Activated CD4-positive, alpha-beta T cell treated with anti-CD3 and anti-CD28 coated beads for 48 hours (primary cell): Measurements from ENCODE around the gene ZNF438.
"Not testable (repeated sequence)": the region's sequence is repeated elsewhere in the genome, so short reads cannot be mapped to it uniquely, and the experiment has no call there.

Source experiments
- DNase-seq: peaks from one replicate; pipeline ENCODE4 v3.0.0-alpha.2; 2020

Gene ZNF438, protein sequence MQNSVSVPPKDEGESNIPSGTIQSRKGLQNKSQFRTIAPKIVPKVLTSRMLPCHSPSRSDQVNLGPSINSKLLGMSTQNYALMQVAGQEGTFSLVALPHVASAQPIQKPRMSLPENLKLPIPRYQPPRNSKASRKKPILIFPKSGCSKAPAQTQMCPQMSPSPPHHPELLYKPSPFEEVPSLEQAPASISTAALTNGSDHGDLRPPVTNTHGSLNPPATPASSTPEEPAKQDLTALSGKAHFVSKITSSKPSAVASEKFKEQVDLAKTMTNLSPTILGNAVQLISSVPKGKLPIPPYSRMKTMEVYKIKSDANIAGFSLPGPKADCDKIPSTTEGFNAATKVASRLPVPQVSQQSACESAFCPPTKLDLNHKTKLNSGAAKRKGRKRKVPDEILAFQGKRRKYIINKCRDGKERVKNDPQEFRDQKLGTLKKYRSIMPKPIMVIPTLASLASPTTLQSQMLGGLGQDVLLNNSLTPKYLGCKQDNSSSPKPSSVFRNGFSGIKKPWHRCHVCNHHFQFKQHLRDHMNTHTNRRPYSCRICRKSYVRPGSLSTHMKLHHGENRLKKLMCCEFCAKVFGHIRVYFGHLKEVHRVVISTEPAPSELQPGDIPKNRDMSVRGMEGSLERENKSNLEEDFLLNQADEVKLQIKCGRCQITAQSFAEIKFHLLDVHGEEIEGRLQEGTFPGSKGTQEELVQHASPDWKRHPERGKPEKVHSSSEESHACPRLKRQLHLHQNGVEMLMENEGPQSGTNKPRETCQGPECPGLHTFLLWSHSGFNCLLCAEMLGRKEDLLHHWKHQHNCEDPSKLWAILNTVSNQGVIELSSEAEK

DNA sequence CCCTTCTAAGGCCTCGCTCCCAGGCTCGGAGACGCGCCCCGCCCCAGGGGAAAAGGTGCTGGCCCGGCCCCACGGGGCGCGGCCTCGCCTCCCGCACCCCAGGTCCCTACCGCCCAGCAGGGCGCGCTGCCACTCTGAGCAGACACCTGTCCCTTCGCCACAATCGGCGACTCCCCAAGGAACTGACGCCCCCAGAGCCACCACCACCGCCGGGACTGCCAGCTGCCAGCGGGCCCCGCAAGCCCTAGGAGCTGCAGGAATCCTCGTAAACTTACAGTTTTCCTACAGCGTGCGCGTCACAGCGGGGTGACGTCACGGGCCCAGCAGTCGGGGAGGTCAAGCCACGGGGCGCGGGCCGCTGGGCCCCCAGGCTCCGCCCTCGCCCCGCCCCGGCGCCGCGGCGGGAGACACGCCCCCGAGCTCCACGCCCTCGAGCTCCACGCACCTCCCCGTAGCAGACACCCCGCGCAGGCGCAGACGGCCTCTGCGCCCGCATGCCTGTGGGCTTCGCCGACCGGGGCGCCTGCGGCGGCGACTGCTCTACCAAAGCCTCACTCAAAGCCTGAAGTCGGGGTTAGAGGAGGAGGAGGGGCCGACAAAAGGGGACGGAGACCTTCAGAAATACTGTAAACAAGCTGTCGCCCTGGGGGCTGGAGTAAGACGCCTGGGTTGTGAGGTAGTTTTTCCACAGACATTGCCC, at the start of gene ZNF438:
TSS of gene ZNF438 (minus strand) at position 308 of the 700 bp plus-strand sequence. CDS start 154,831 bp downstream, outside the sequence.
- DNase-seq: peak; percentile 94

DNA sequence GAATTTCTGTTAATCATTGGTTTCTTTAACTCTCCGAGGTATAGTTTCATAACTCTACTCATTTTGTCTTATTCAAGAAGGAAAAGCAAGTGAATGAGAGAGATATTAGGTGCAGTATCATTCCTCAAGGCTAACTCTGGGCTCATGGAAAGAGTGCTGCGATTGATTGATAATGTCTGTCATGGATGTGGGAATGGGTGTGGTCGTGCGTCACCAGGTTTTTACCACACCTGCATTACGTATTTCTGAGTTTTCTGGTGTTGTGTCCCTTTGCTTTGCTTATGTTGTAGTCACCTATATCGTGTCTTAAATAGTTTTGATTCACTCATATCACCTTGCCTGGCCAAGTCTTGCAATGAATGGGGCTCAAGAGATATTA, 44.9 kb upstream of the ZNF438 start:
- DNase-seq: no peak

DNA sequence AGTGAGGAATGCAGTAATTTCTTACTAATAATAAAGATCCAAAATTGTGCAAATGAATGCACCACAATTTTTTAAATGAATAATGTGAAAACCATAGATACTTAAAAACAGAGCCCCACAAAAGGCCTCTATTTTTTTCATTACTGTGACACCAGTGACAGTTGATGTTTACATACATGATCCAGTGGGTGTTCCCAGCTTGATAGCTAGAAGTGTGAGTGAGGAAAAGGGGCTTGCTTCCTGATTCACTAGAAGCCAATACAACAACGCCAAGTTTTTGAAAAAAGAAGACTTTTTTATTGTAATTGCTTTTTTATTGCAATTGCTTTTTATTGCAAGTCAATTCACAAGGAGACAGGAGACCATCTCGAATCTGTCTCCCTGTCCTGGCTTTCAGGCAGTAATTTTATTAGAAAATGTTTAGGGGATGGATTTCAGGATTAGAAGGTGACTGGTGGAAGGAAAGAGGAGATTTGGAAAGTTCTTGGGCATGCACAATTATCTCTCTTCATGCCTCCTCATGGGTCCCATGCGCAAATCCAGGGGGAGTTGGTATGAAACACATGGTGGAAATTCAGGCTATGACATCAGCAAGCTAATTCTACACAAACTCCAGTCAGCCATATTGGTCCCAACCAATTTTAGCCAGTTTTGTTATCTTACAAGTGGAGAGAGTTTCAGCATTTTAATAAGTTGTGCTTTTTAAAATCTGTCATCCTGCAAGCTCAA, 44.4 kb upstream of the ZNF438 start:
- no peak for DNase-seq

DNA sequence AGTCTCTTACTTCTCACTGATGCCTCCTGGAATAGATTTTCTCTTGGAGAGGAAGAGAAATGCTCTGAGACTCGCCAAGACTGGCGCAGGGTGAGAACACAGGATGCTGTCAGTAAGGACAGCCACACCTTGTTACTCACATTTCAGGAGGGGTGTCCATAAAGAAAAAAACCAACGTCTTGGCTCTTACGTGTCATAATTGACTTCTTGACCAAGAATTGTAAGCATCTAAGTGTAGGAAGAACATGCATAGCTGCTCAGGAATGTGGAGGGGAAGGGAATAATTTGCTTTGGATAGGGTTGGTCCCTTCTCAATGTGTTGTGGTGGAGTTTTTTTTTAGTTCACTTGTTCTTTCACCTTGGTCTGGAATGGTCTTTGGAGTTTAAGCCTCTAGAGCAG, 43.8 kb upstream of the ZNF438 start:
- DNase-seq: no peak

DNA sequence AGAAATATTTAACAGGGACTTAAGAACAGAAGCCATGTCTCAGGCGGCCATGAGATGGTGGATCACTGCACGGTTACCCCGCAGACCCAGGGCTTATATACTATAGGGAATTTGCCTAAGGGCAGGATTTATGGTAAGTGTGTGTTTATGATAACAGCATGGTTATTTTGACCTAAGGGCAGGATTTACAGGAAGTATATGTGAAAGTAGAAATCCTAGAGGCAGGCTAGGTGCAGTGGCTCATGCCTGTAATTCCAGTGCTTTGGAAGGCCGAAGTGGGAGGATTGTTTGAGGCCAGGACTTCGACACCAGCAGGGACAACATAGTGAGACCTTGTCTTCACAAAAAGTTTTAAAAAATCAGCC, 43.0 kb upstream of the ZNF438 start:
- no peak for DNase-seq

DNA sequence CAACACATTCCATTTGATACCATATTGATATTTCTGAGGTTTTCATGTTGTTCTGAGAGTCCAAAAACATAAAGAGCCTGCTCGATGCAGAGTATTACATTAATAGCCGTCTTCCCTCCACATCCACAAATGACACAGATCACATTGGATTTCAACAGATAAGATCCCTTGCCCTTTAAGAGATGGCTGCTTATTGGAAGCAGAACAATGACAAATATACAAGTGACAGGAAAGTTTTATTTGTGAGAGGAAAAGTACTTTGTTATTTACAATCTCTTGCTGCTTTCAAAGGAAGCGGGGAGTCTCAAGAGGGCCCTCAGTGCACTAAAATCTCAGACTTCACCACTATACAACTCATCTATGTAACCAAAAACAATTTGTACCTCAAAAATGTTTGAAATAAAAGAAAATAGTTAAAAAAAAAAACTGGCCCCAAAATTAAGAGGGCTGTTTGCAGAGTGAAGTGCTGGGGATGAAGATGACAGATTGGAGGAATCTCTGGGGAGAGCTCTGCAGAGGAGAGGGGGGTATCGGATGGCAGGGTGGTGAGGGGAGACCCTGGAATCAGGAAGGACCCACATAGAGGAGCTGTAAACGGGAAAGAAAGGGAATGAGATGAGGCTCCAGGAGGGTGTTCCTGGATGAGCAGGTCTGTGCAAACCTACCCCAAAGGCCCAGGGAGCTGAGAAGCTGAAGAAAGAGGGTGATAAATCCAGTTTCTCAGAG, 42.5 kb upstream of the ZNF438 start:
- no peak for DNase-seq

DNA sequence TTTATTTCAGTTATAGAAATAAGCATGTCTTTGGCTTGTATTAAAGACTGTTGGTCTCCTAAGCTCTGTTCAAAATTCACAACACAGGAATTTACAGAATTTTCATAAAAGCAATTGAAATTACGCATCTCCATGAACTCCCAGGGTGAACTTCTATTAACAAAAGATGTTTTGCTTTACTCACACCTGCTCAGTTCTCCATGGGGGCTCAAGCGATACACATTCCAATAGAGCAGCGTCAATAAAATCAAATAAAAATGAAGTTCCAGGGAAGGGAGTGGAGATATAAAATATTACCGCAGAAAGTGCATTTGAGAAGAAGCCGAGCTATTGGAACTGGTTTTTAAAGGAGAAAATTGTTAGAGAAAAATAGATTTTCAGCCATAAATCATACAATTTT, 41.5 kb upstream of the ZNF438 start:
- DNase-seq: no peak

DNA sequence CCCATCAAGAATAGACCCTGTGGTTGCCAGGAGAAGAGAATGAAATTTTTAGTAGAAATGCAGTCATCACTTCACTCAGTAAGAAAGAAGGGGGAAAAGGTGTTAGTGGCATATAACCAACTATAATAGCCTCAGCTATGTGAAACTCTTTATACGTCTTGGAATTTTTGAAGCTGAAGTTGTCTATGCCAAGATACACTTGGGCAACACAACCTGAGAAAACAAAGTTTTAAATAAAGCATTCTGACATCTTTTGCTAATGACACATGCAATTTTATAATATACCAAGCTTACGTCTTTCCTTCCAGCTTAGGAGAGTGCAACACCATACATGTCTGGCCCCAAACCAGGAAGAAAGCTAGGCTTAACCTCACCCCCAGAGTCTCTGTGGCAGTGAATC, 40.8 kb upstream of the ZNF438 start:
- no peak for DNase-seq

DNA sequence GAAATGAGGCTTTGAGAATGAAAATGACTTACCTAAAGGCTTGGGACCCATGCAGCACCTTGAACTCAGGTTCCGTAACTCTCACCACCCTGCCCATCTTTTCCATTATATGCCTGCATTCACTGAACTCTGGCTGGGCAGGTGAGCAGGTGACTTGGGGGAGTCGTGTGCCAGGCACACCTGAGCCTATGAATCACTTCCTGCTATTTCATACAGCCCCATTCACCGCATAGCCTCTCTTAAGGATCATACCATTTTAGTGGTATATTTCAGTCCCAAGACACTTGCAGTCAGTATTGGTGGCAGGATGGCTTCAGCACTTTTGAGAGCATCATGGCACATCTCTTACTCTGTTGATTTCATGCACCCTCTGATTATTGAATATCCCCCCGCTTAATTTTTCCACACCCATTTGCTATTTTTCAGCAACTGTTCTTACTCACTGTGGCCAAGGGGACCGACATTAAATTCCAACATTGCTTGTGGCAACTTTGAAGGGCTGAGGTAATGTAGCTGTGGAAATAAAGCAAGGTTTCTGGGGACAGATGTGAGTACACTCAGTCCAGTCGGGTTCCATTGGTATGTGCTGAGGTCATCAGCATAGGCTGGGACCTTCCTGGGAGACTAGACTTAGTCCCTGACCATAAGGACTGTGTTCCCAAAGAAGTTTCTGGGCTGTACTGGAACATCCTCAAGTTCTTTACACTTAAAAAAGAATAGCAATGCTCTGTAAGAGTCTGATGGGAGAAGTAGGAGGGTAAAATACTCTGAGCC, 39.8 kb upstream of the ZNF438 start:
- no peak for DNase-seq

DNA sequence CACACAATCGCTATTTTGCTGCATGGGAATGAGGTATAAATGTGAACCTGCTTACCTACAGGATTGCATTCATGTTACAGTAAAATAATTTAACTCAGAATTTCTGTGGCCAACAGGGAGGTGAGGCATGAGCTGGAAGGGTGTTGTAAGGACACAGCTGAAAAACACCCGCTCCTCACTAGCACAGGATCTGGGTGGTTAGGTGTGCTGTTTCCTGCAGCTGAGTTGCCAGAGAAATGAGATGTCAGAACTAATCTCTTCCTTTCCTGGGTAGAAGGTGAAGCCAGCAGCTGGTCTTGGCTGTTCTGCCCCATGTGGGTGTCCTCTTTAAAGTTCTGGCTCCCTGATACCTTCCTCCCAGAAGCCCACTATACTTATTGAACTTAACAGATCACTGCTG, 39.0 kb upstream of the ZNF438 start:
- no peak for DNase-seq

DNA sequence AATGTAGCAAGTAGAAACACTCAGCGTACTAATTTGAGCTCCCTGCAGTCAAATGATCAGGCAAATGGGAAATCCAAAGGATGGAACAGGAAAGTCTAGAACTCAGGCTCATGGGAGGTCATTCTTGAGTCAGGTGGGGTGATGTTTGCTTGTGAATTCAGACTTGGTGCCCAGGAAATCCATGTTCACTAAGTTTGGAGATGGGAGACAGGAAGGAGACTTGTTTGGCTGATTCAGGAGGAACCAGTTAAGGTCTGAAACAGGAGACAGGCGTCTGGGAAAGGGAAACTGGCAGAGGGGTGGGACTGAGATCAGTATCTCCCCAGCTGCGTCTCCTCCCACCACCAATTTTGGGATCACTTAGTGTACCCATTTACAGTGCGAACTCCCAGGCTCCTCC, 38.4 kb upstream of the ZNF438 start:
- no peak for DNase-seq

DNA sequence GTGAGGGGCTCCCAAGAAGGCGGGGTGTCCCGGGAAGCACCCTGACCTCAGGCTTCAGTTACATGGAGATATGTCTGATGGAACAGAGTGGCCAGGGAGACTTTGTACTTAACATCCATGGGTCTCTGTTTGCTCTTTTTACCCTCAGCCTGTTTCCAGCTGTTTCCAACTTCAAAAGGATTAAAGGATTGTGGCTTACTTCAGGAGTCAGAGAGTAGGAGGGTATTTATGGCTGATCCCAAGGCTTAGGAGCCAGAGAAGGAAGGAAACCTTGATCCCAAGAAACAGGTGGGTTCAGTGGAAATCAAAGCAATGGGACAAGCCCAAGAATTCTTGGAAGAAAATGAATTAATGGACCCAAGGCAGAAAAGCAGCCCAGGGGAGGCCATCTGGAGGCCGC, 37.7 kb upstream of the ZNF438 start:
- DNase-seq: no peak

DNA sequence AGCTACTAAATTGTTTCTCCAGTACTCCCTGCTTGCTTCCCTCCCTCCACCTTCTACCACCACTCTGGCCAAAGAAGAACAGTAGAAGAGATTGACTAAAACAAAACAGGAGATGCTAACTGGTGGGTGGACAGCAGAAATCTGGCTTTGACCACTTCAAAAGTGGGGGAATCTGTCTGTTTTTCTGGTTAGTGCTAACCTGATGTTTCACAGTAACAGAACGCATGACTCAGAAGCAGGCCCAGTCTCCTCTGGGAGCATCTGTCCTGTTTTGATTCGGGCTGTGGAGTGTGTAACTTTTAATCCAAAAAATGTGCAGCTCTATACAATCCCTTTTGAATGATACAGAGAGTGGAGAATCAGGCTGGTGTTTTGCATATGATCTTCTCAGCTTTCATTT, 32.7 kb upstream of the ZNF438 start:
- DNase-seq: no peak

DNA sequence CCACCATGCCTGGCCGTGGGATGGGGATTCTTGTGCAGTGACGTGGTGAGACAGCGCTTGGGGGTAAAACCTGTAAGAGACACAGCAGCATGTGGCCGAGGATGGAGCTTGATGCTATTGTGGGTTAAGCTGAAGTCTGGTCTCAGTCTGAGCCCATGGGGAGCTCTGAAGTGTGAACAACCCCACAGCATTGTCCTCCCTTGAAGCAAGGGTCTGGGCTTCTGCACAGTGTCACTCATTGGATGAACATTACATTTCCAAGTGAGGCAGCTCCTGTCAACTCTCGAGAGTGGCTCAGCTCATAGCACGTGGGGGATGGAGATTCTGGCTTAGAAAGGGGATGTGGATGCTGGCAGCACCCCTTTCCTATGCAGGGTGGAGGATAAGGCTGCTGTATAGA, 32.2 kb upstream of the ZNF438 start:
- DNase-seq: no peak

DNA sequence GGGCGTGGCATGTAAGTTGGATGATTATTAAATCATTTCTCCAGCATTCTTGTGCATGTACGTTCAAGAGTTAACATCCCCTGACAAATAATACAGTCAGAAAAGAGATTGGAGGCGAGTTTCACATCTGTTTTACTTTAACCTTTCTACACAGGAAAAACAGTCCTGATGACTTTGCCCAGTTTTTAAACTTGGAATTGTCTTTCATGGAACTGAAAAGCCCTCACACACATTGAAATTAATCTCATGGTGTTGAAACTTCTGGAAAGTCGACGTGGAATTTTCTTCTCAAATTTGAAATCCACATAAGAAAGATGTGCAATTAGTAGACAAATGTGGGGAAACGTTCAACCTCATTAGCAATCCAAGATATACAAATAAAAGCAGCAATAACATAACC, 31.2 kb upstream of the ZNF438 start:
- DNase-seq: no peak

DNA sequence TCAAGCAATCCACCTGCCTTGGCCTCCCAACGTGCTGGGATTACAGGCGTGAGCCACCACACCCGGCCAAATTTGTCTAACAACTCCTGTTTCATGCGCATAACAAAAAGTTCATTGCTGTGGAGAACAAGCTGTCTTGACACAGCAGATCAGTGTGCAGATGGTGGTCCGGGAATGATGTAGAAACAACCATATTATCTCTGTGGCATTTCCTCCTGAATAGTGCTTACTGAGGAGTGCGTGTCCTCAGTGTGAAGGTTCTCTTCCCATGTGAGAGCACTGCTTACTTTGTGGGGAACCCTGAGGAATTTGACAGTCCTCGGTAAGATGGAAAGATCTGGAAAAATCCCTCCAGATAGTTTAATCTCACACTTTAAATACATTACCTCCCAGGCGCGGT, 30.3 kb upstream of the ZNF438 start:
- DNase-seq: no peak

DNA sequence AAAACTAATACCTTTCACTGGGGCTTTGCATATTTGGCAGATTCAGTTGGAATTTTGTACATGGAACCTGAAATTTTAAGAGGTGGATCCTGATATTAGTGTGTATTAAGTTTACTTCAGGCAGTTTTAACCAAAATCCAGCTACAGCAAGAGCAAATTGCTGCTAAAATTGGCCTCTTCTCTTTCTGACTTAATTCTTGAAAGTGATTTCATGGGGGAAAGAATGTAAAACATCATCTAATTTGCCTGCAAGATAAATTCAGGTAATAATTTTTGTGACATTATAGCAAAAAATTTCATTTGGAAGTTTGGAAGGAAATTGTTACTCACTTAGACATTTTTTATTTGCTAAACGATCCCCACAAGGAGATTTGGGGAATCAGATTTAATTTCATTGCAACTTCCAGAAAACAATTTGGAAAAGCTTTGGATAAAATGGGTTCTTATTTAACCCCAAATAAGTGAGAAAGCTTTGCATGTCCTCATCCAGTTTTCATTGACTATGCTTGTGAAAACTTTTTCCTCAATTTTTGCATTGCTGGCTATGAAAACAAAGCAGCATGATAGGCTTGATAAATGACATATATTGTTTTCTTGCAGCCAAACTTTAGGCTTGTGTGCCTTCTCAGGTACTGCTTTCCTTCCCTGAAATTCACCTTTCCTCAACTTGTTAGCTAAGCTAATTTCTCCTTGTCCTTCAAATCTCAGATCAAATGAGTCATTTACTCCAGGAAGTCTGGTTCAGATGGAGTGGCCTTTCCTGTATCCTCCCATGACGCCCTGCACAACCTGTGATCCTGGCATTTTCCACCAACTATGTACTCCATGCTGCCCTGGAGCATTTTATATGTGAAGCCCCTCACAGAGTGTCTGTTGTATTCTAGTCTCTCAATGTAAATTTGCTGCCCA, 27.4 kb upstream of the ZNF438 start:
- no peak for DNase-seq

DNA sequence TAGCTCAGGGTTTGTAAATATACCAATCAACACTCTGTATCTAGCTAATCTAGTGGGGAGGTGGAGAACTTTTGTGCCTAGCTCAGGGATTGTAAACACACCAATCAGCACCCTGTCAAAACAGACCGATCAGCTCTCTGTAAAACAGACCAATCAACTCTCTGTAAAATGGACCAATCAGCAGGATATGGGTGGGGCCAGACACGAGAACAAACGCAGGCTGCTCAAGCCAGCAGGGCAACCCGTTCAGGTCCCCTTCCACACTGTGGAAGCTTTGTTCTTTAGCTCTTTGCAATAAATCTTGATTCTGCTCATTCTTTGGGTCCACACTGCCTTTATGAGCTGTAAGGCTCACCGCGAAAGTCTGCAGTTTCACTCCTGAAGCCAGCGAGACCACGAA, 25.0 kb upstream of the ZNF438 start:
- DNase-seq: not testable (repeated sequence)

DNA sequence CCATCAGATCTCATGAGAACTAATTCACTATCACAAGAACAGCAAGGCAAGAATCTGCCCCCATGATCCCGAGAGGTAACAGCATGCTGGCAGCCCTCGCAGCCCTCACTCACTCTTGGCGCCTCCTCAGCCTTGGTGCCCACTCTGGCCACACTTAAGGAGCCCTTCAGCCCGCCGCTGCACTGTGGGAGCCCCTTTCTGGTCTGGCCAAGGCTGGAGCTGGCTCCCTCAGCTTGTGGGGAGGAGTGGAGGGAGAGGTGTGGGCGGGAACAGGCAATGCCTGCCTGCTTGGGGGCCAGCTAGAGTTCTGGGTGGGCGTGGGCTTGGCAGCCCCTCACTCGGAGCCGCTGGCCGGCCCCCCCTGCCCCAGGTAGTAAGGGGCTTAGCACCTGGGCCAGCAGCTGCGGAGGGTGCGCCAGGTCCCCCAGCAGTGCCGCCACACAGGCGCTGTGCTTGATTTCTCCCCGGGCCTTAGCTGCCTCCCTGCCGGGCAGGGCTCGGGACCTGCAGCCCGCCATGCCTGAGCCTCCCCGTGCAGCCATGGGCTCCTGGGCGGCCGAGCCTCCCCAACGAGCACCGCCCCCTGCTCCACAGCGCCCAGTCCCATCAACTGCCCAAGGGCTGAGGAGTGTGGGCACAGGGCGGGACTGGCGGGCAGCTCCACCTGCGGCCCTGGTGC, 24.0 kb upstream of the ZNF438 start:
- no peak for DNase-seq

DNA sequence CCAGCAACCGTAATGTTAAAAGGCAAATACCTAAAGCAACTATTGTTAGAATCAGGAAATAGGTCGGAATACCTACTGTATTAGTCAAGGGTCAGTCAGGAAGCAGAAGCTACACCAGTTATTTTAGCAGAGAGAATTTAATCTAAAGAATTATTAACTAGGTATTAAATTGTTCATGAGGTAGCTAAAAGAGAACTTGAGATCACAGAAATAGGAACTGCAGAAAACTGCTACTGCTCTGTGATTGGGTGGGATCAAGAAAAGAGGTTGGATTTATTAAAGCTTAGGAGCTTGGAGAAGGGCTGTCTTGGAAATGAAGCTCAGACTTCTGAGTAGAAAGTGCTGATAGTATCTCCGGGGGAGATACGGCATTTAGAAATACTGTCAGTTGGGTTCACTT, 20.0 kb upstream of the ZNF438 start:
- DNase-seq: no peak
